H1 (cell line): Measurements from ENCODE around the gene TNIK. TPM values are rescaled to one million over a fixed set of nuclear protein-coding genes. Genes with fewer than 3 reads are reported as not detected.

Experiments
- polyA plus RNA-seq, 7 experiments: library from polyadenylated mRNA; depleted of rRNA in 3 of 7; stranded (reverse) in 5 of 7; unstranded in 2 of 7; fragments of >200 nt in 5 of 7; fragments of 200-250 nt in 2 of 7; gene quantifications; 1 replicate in 5 of 7; 2 replicates in 1 of 7; 4 replicates in 1 of 7; pipeline versions ENCODE4 v1.2.1 to v1.2.3, GENCODE V29; 2011 to 2013; ENCODE audit warnings: missing spikeins in 2 of 7, mixed read lengths in 2 of 7
- total RNA-seq: library from RNA; stranded (reverse); fragmentation: NEBNext Ultra II Directional; extraction: Animal tissue kit (Norgen Biotek cat#: 25700); gene quantifications from 2 replicates; pipeline ENCODE4 v1.2.1, GENCODE V29; 2021
- TF ChIP-seq, protein P1 (sequence below), 3 experiments: IDR thresholded peaks; 1 replicate in 2 of 3; 2 replicates in 1 of 3; pipeline versions ENCODE4 v1.5.1 to v1.6.1; 2011; ENCODE audit warnings: low read length in 3 of 3, mild to moderate bottlenecking in 3 of 3, inconsistent platforms in 2 of 3, low read depth in 1 of 3, moderate library complexity in 1 of 3; ENCODE audit not compliant: insufficient read depth in 1 of 3; ENCODE audit errors: control extremely low read depth in 1 of 3

The TNIK gene
- total and polyA plus RNA-seq, 2 of the 8 experiments (the other 6 are each of a cell fraction or from before 2014, with no cell fraction given): 7.4 to 42.0 TPM

DNA sequence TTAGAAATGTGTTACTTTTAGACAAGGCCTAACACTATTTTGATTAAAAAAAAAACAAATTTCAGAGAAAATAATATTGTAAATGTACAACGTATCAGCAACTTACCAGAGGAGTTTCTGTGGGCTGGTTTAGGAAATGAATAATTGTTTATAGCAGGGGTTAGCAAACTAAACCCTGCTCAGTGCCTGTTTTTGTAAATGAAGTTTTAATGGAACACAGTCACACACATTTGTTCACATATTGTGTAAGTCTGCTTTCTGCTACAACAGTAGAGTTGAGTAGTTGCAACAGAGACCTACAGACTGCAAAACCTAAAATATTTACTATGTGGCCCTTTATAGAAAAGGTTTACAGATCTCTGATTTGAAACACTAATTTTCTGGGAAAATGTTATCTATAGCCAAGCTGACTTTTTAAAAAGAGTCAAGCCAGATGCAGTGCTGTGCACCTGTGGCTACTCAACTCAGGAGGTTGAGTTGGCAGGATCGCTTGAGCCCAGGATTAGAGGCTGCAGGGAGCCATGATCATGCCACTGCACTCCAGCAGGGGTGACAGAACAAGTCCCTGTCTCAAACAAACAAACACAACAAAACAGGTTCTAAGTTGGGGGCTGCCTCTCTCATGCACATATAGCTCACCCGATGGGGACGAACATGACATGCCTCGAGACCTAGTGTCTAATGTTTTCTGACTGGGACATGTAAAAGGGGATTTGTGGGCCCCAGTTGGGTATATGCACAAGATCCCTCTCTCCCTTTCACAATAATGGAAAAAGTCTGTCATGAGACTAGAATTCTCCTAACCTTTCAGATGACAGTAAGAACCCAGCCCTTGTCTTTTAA is 182.5 kb downstream of the TNIK start (continued):
- TF ChIP-seq, protein P1, sequence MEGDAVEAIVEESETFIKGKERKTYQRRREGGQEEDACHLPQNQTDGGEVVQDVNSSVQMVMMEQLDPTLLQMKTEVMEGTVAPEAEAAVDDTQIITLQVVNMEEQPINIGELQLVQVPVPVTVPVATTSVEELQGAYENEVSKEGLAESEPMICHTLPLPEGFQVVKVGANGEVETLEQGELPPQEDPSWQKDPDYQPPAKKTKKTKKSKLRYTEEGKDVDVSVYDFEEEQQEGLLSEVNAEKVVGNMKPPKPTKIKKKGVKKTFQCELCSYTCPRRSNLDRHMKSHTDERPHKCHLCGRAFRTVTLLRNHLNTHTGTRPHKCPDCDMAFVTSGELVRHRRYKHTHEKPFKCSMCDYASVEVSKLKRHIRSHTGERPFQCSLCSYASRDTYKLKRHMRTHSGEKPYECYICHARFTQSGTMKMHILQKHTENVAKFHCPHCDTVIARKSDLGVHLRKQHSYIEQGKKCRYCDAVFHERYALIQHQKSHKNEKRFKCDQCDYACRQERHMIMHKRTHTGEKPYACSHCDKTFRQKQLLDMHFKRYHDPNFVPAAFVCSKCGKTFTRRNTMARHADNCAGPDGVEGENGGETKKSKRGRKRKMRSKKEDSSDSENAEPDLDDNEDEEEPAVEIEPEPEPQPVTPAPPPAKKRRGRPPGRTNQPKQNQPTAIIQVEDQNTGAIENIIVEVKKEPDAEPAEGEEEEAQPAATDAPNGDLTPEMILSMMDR (IDR thresholded peaks at IDR 0.05; ENCODE audit: control extremely low read depth in 1 of 3, insufficient read depth in 1 of 3, low read depth in 1 of 3, low read length in 3 of 3): peak in 1 of 3 experiments; percentile 8; a peak in 1 of 4 replicates
